ENCODE results near the gene HAUS7.

HAUS7 gene

GRCh38 chrX:153420851-153421599 is 49.4 kb downstream of the HAUS7 start:
- TF ChIP-seq CTCF (IDR thresholded peaks at IDR 0.05; ENCODE audit: control insufficient read depth, extremely low read depth, insufficient read depth), result no peak
- DNase-seq (ENCODE audit: low read depth), result no peak

GRCh38 chrX:153417637-153418036 is 52.7 kb downstream of the HAUS7 start:
- no peak for DNase-seq (ENCODE audit: low read depth)
- no peak overlapping the region for H3K4me3 ChIP-seq (ENCODE audit: low read depth, low read length)
- no peak for TF ChIP-seq CTCF (IDR thresholded peaks at IDR 0.05; ENCODE audit: control insufficient read depth, extremely low read depth, insufficient read depth)

More at GRCh38 chrX:153420851-153421599, 49.4 kb downstream of the HAUS7 start:
- no peak overlapping the region for H3K4me3 ChIP-seq (ENCODE audit: low read depth, low read length)

GRCh38 chrX:153416781-153417450 is 53.5 kb downstream of the HAUS7 start:
- no peak for DNase-seq (ENCODE audit: low read depth)
- no peak for TF ChIP-seq CTCF (IDR thresholded peaks at IDR 0.05; ENCODE audit: control insufficient read depth, extremely low read depth, insufficient read depth)
- no peak overlapping the region for H3K4me3 ChIP-seq (ENCODE audit: low read depth, low read length)

GRCh38 chrX:153414856-153415510 is 55.4 kb downstream of the HAUS7 start:
- TF ChIP-seq CTCF (IDR thresholded peaks at IDR 0.05; ENCODE audit: control insufficient read depth, extremely low read depth, insufficient read depth), result no peak
- H3K4me3 ChIP-seq (ENCODE audit: low read depth, low read length), result no peak overlapping the region
- no peak for DNase-seq (ENCODE audit: low read depth)

- no peak overlapping the region for H3K4me3 ChIP-seq (ENCODE audit: low read depth, low read length)
- TF ChIP-seq CTCF (IDR thresholded peaks at IDR 0.05; ENCODE audit: control insufficient read depth, extremely low read depth, insufficient read depth), result no peak
- DNase-seq (ENCODE audit: low read depth), result no peak
These were observed 56.6 kb downstream of the HAUS7 start for GRCh38 chrX:153413731-153414130.

- no peak for DNase-seq (ENCODE audit: low read depth)
- no peak overlapping the region for H3K4me3 ChIP-seq (ENCODE audit: low read depth, low read length)
- 0 out of 2 replicates have a peak, but pooled peaks have one; percentile 10 for TF ChIP-seq CTCF (IDR thresholded peaks at IDR 0.05; ENCODE audit: control insufficient read depth, extremely low read depth, insufficient read depth)
These were observed 57.3 kb downstream of the HAUS7 start for GRCh38 chrX:153412746-153413720.
